ENCODE results near the gene MCMBP.
"Not testable (repeated sequence)": the region's sequence is repeated elsewhere in the genome, so short reads cannot be mapped to it uniquely, and the experiment has no call there.

MCMBP gene

DNA sequence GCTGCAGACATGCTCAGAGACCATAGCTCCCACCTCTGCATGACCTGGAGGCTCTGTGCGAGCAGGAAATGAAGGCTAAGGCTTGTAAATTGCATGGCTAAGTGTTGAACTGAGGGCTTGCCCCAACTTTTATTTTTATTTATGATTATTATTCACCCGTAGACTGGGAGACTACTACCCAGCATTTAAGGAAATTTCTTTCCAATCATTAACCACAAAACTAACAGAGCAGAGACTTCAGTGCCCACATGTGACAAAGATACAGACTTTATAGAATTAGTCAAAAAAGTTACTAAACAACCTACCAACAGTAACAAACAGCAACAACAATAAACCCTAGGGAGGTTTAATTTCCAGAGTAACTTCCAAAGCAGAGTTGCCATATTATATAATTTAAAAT lies 39.7 kb downstream of the MCMBP start:
- no peak for DNase-seq (ENCODE audit: low read depth in 2 of 2)

GRCh38 chr10:119831656-119832055 lies 41.0 kb downstream of the MCMBP start:
- no peak for DNase-seq (ENCODE audit: low read depth in 2 of 2)

DNA sequence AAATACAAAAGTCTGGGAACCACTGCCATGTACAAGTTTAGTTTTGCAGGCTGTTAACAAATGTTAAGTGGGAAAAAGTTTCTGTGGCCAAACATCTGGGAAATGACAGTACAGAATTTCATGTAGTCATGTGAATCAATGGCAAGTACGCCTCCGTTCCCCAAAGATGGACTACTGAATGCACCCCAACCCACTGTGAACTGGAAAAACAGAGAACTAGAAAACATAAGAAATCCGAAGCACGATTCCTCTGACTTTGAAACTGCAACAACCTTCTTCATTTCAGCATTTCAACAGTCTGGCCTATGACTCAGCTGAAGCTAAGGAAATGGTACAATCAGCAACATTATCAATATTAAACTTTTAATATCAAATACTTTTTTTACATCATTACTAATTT lies 41.8 kb downstream of the MCMBP start:
- no peak for DNase-seq (ENCODE audit: low read depth in 2 of 2)

GRCh38 chr10:119829429-119829828 lies 43.2 kb downstream of the MCMBP start:
- no peak for DNase-seq (ENCODE audit: low read depth in 2 of 2)

DNA sequence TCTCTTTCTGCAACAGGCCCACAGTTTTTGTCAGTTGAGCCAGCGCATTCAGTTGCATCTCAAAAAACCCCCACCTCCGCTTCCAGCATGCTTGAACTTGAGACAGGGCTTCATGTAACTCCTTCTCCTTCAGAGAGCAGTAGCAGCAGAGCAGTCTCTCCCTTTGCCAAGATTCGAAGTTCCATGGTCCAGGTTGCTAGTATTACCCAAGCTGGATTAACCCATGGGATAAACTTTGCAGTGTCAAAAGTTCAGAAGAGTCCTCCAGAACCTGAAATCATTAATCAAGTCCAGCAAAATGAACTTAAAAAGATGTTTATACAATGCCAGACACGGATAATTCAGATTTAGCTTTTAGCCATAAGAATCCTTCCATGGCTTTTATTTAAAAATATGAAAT lies 45.2 kb downstream of the MCMBP start:
- no peak for DNase-seq (ENCODE audit: low read depth in 2 of 2)

DNA sequence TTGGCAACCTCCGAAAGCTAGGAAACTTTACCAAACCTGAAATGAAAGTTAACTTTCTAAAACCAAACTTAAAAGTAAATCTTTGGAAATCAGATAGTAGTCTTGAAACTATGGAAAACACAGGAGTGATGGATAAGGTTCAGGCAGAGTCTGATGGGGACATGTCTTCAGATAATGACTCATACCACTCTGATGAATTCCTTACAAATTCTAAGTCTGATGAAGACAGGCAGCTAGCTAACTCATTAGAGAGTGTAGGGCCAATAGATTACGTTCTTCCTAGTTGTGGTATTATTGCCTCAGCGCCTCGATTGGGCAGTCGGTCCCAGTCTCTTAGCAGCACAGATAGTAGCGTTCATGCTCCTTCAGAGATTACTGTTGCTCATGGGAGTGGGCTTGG lies 45.9 kb downstream of the MCMBP start:
- DNase-seq (ENCODE audit: low read depth in 2 of 2) = no peak

GRCh38 chr10:119824299-119824698 lies 48.3 kb downstream of the MCMBP start:
- no peak for DNase-seq (ENCODE audit: low read depth in 2 of 2)

DNA sequence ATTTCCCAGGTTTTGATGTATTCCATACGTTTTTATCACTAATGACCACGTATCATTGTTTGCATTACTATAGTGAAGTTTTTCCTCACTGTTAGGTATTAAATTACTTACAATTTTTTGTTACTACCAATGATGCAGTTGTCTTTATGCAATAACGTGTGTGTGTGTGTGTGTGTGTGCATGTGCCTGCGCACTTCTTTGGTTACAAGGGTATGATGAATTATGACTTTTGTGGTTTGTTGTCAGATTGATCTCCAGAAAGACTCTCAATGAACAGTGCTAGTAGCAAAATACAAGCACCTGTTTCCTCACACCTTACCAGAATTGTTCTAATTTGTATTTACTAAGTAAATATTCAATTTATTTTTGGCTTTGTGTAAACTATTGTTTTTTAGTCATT lies 51.5 kb downstream of the MCMBP start:
- no peak for DNase-seq (ENCODE audit: low read depth in 2 of 2)

DNA sequence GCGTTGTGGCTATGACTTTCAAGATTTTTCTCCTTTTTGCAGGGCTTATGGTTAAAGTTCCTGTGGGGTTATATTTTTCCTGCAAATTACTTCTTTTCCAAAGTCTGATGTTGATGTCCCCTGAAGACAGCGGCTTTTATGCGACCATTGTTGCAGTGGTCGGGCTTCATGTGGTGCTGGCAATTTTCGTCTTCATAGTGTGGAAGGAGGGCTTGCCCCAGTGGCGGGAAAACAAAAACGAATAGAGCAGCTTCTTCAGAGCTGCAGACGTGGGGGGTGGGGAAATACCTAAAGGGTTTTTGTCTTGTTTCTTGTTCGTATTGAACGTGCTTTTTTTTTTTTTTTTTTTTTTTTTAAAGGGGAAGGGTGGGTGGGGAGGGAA lies 53.8 kb downstream of the MCMBP start:
- no peak for DNase-seq (ENCODE audit: low read depth in 2 of 2)

GRCh38 chr10:119817991-119818888 lies 54.4 kb downstream of the MCMBP start:
- no peak for DNase-seq (ENCODE audit: low read depth in 2 of 2)

- DNase-seq (ENCODE audit: low read depth in 2 of 2) = no peak
Measured at GRCh38 chr10:119815671-119816070, 57.0 kb downstream of the MCMBP start.

- DNase-seq (ENCODE audit: low read depth in 2 of 2) = no peak
Measured at GRCh38 chr10:119812684-119813083, 60.0 kb downstream of the MCMBP start.

DNA sequence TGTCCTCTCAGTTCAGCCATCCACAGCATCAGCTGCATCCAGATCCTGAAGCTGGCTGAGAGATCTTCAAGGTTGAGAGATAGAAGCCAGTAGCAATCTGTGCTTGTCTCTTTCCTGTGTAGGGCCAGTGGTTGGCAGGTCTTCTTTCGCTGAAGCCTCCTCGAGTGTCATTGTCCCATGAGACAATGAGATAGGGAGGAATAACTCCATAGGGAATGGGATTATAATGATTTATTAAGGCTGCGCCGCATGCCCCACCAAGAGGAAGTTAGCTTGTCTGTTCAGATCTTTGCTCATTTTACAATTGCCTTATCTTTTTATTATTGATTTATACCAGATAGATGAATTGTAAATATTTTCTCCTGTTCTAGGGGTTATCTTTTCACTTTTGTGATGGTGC lies 61.5 kb downstream of the MCMBP start:
- DNase-seq (ENCODE audit: low read depth in 2 of 2) = no peak

DNA sequence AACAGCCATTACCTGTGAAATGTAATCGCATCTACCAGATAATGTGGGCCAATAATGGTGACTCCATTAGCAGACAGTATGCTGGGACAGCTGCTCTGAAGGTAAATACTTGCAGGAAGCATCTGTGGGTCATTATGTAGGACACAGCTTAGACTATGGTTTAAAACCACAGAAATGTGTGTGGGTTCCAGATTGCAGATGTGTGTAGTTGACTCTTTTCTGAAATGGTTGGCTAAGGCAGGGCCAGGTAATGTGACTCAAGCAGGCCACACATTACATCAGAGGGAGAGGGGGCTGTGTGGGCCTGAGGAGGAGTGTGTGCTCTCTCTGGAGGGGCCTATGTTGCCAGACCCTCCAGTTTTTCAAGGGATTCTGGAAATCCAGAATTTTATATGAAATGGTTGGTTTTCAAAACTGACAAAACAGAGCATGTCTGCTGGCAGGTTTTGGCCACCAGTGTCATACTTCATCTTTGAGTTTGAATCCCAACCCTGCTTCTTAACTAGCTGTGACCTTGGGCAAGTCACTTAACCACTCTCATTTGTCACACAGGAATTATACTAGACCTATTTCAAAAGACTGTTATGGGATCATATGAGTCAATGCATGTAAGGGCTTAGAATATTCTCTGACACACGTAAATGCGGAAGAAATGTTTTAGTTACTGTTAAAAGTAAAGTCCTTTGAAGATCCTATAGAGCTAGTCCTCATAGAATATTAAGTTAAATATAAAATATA lies 64.5 kb downstream of the MCMBP start:
- DNase-seq (ENCODE audit: low read depth in 2 of 2) = no peak

- DNase-seq (ENCODE audit: low read depth in 2 of 2) = no peak
Measured at GRCh38 chr10:119806334-119807130, 66.1 kb downstream of the MCMBP start.

DNA sequence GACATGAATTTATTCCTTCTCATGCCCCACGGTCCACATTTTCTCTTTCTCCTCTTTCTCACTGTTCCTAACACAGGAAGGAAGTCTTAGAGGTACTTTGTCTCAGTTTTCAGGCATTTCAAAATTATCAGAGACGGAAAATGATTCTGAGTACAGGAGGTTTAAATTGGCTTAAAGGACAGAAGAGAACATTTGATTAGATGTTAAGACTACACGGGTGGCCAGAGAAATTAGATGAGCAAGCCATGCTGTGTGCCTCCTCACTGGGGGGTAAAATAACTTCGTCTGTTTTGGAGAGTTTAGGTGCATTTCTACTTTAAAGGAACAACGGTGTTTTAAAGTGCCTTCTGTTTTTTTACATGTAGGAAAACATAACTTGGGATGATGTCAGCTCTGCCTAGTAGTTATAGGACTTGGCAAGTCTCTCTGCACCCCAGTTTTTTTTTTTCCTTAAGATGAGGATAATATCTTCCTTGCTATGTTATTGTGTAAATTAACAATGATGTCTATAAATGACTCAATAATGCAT lies 66.9 kb downstream of the MCMBP start:
- DNase-seq (ENCODE audit: low read depth in 2 of 2) = no peak

DNA sequence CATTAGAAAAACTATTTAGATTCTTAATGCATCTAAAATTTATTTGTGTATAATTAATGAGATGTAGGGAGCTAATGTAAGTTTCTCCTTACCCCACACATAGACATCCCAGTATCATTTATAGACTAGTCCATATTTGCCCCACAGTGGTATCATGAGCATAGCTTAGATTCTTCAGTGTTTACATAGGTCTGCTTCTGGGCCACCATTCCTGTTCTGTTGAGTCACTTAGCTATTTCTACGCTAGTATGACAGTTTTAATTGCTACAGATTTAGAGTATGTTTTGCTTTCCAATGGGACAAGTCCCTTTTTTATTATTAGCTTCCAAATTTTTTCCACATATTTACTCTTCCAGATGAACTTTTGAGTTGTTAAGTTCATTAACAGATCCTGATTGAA lies 69.4 kb downstream of the MCMBP start:
- DNase-seq (ENCODE audit: low read depth in 2 of 2) = no peak

- DNase-seq (ENCODE audit: low read depth in 2 of 2) = no peak
Measured at GRCh38 chr10:119801998-119802538, 70.6 kb downstream of the MCMBP start.

GRCh38 chr10:119801176-119801575 lies 71.5 kb downstream of the MCMBP start:
- no peak for DNase-seq (ENCODE audit: low read depth in 2 of 2)

DNA sequence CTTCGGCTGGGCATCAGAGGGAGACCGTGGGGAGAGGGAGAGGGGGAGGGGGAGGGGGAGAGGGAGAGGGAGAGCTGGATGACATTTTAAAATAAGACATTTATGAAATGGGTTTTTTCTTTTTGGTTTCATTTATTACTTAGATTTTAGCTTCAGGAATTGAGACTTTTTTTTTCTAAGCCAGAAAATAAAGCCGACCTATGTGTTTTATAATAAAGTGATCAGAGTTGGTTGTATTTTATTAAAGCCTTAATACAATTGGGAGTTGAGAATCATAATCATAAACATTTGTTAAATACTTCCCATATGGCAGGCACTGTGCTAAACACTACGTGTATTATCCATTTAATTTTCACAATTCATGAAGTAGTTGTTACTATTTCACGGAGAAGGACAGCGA lies 76.6 kb downstream of the MCMBP start:
- DNase-seq (ENCODE audit: low read depth in 2 of 2) = no peak

DNA sequence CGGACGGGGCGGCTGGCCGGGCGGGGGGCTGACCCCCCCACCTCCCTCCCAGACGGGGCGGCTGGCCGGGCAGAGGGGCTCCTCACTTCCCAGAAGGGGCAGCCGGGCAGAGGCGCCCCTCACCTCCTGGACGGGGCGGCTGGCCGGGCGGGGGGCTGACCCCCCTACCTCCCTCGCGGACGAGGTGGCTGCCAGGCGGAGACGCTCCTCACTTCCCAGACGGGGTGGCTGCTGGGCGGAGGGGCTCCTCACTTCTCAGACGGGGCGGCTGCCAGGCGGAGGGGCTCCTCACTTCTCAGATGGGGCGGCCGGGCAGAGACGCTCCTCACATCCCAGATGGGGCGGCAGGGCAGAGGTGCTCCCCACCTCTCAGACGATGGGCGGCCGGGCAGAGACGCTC lies 77.5 kb downstream of the MCMBP start:
- not testable (repeated sequence) for DNase-seq (ENCODE audit: low read depth in 2 of 2)
